A549 (cell line): ENCODE data around the gene LRRC37A3. TPM values are rescaled to one million over a fixed set of nuclear protein-coding genes. Genes with fewer than 3 reads are reported as not detected.
A peak's percentile ranks its signal among the peaks of the same experiment; 100 is the strongest.
"Not testable (repeated sequence)": the region's sequence is repeated elsewhere in the genome, so short reads cannot be mapped to it uniquely, and the experiment has no call there.

Experiments used
- ATAC-seq, 2 experiments: fragments of 200-7000 bp in 1 of 2; fragments of >200 bp in 1 of 2; cut with Nextera tagmentation in 1 of 2; cut with Tn5 transposase in 1 of 2; 3 replicates each; pipeline versions ENCODE4 v1.8.0 to v1.9.1; 2018 to 2020; ENCODE audit warnings: mild to moderate bottlenecking in 1 of 2, moderate library complexity in 1 of 2
- CTCF ChIA-PET: fragments of 300-600 bp; sonication (Branson Sonifier 250); formaldehyde crosslinking; extraction: SDS; loops from one replicate; lab custom pipeline; 2021; ENCODE audit warnings: antibody characterized with exemption, inconsistent platforms; lab: Yijun Ruan, JAX
- POLR2A ChIA-PET: fragments of 350-600 bp; formaldehyde crosslinking; extraction: SDS; loops from one replicate; lab custom pipeline; 2021; ENCODE audit warnings: antibody characterized with exemption, inconsistent platforms; lab: Yijun Ruan, JAX
- DNase-seq, 2 experiments: peaks; one replicate each; pipeline versions ENCODE4 v3.0.0 to v3.0.0-alpha.2; 2011 to 2016; ENCODE audit warnings: low read depth in 1 of 2, low spot score in 1 of 2
- FAIRE-seq: peaks from 2 replicates; lab custom pipeline; 2011; peaks lifted over from hg19 to GRCh38; lab: Jason Lieb, UNC
- H3K27ac ChIP-seq, 2 experiments: fragments of >200 bp; sonication (Bioruptor Twin); formaldehyde crosslinking; 3 replicates each; pipeline ENCODE4 v1.5.1; 2016 to 2017
- H3K4me1 ChIP-seq: fragments of >200 bp; sonication (Bioruptor Twin); formaldehyde crosslinking; 3 replicates; pipeline ENCODE4 v1.6.1; 2016
- H3K4me2 ChIP-seq: fragments of >200 bp; sonication (Bioruptor Twin); formaldehyde crosslinking; 3 replicates; pipeline ENCODE4 v1.6.1; 2016
- H3K4me3 ChIP-seq: fragments of >200 bp; sonication (Bioruptor Twin); formaldehyde crosslinking; 3 replicates; pipeline ENCODE4 v1.5.1; 2016
- H3K9me3 ChIP-seq: fragments of >200 bp; sonication (Bioruptor Twin); formaldehyde crosslinking; 3 replicates; pipeline ENCODE4 v1.6.1; 2016
- CBX8 ChIP-seq: fragments of 200-600 bp; sonication (generic); IDR thresholded peaks from 2 replicates; pipeline ENCODE4 v1.6.1; 2016
- CEBPB ChIP-seq, 2 experiments: fragments of >200 bp in 1 of 2; sonication (Bioruptor Twin) in 1 of 2; formaldehyde crosslinking in 1 of 2; IDR thresholded peaks; 2 replicates each; pipeline ENCODE4 v1.6.1; 2012 to 2016
- CHD2 ChIP-seq: fragments of 150-350 bp; IDR thresholded peaks from 2 replicates; pipeline ENCODE4 v1.6.1; 2014; ENCODE audit warnings: low read length; ENCODE audit not compliant: partially characterized antibody
- HOXB5 ChIP-seq: fragments of 250-450 bp; sonication (Bioruptor Pico); IDR thresholded peaks from 2 replicates; pipeline ENCODE4 v1.5.0; 2020; ENCODE audit warnings: mild to moderate bottlenecking, moderate library complexity
- JUN ChIP-seq, 2 experiments: fragments of >200 bp; sonication (Bioruptor Twin); formaldehyde crosslinking; IDR thresholded peaks; 2 replicates in 1 of 2; 3 replicates in 1 of 2; pipeline ENCODE4 v1.6.1; 2016 to 2017
- MYC ChIP-seq: IDR thresholded peaks from 2 replicates; pipeline ENCODE4 v1.6.1; 2012; ENCODE audit warnings: mild to moderate bottlenecking, inconsistent platforms, low read length, improper control_type of control experiment, borderline replicate concordance
- NPAS2 ChIP-seq: fragments of 250-450 bp; sonication (Bioruptor Pico); IDR thresholded peaks from 2 replicates; pipeline ENCODE4 v1.8.0; 2022; ENCODE audit warnings: mild to moderate bottlenecking, moderate library complexity, borderline replicate concordance
- POLR2A ChIP-seq: IDR thresholded peaks from 2 replicates; pipeline ENCODE4 v1.6.1; 2012; ENCODE audit warnings: mild to moderate bottlenecking, low read length
- RAD21 ChIP-seq, 2 experiments: fragments of >200 bp in 1 of 2; sonication (Bioruptor Twin) in 1 of 2; formaldehyde crosslinking in 1 of 2; IDR thresholded peaks in 1 of 2; conservative IDR thresholded peaks in 1 of 2; 2 replicates in 1 of 2; 3 replicates in 1 of 2; pipeline ENCODE4 v1.6.1; 2012 to 2018; ENCODE audit warnings: inconsistent platforms in 1 of 2
- WGBS: methylation state at CpG from one replicate; pipeline ENCODE4 v1.1.6; 2017; ENCODE audit errors: missing lambda C conversion rate; 5-methylcytosine and 5-hydroxymethylcytosine counted together
- polyA plus RNA-seq, 4 experiments: library from polyadenylated mRNA; depleted of rRNA in 3 of 4; stranded (reverse); fragments of >200 nt; fragmentation: RNase III in 1 of 4; extraction: RNeasy Plus Mini Kit Qiagen cat#74134 plus additional on column Dnase treatment in 1 of 4; gene quantifications; 2 replicates in 3 of 4; 3 replicates in 1 of 4; pipeline ENCODE4 v1.2.3, GENCODE V29; 2011 to 2017
- TF ChIP-seq, protein P1 (sequence below): fragments of >200 bp; sonication (Bioruptor Twin); formaldehyde crosslinking; IDR thresholded peaks from 2 replicates; pipeline ENCODE4 v1.6.1; 2016
- TF ChIP-seq, protein P2 (sequence below): IDR thresholded peaks from 2 replicates; pipeline ENCODE4 v1.6.1; 2012
- TF ChIP-seq, protein P3 (sequence below): fragments of 150-350 bp; IDR thresholded peaks from 2 replicates; pipeline ENCODE4 v1.6.1; 2014; ENCODE audit warnings: low read depth, mild to moderate bottlenecking, low read length
- TF ChIP-seq, protein P4 (sequence below): IDR thresholded peaks from 2 replicates; pipeline ENCODE4 v1.6.1; 2012; ENCODE audit warnings: low read depth, borderline replicate concordance

The LRRC37A3 gene
- polyA plus RNA-seq, 2 of the 4 experiments (the other 2 are of a cell fraction) = 2.7 to 4.9 TPM

DNA sequence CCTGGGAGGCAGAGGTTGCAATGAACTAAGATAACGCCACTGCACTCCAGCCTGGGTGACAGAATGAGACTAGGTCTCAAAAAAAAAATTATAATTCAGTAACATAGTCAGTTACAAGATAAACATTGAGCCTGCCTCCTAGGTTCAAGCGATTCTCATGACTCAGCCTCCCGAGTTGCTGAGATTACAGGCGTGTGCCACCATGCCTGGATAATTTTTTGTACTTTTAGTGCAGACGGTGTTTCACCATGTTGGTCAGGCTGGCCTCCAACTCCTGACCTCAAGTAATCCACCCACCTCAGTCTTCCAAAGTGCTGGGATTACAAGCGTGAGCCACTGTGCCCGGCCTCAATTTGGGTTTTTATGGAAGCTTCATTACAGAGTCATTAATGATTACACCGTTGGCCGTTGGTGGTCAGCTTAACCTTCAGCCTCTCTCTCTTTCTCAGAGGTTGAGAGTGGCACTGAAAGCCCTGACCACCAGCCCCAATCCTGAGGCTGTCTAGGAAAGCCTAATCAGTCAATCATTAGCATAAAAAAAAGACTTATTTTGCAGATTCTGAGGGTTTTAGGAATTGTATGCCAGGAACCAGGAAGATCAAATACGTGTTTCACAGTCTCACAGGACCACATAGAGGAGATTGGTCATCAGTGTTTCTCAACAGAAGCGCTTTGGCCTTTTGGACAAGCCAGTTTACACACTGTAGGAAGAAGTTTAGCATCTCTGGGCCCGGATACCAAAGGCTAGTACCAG, 1.3 kb upstream of the LRRC37A3 start:
- TF ChIP-seq POLR2A (0 out of 2 replicates have a peak, but pooled peaks have one; percentile 7), MYC (no peak), CHD2 (peak; percentile 27), RAD21 (conservative IDR thresholded peaks at IDR 0.05 in 1 of 2, IDR thresholded peaks at IDR 0.05 in 1 of 2) (0 out of 5 replicates have a peak, but pooled peaks of 1 of the 2 experiments have one; percentile 11)
- TF ChIP-seq, protein P1, sequence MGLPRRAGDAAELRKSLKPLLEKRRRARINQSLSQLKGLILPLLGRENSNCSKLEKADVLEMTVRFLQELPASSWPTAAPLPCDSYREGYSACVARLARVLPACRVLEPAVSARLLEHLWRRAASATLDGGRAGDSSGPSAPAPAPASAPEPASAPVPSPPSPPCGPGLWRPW = 0 out of 2 replicates have a peak, but pooled peaks have one; percentile 11
- peak overlapping the region in 1 of 2 experiments; percentile 86; a peak in 3 of 6 replicates for H3K27ac ChIP-seq
- H3K9me3 ChIP-seq = no peaks in the 10 kb centered on the region
- WGBS = 92% methylated on average over 12 of the region's 12 CpGs
- ChIA-PET POLR2A (no interaction called here), CTCF (interaction anchor here (0.6 to 2.9 kb wide), 9 partner anchors 9 to 278 kb away, joined by 3 to 34 read pairs (median 4); partner anchors contain the start of gene RGS9)
- FAIRE-seq = no peak
- no peak overlapping the region for H3K4me3 ChIP-seq
- peak; percentile 24 to 41 for DNase-seq
- peak overlapping the region; percentile 69 for H3K4me2 ChIP-seq
- no peak for ATAC-seq
- peaks cover 8% of the 10 kb centered on the region; the same call in 1 of the 3 replicates for H3K4me1 ChIP-seq

DNA sequence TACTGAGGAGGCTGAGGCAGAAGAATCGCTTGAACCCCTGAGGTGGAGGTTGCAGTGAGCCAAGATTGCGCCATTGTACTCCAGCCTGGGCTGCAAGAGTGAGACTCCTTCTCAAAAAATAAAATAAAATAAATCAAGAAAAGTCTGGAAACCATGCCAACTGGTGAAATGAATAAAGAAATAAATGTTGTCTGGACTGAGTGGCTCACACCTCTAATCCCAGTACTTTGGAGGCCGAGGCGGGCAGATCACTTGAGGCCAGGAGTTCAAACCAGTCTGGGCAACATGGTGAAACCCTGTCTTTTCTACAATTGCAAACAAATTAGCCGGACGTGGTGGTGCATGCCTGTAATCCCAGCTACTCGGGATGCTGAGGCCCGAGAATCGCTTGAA, 744 bp upstream of the LRRC37A3 start:
- peak in 1 of 2 experiments; percentile 35 for DNase-seq
- TF ChIP-seq NPAS2 (CRISPR knock-in tag) = peak; percentile 13; the same call in 1 of the 2 replicates
- peak; percentile 22 to 73; a peak in 1 of 4 replicates for TF ChIP-seq CEBPB (IDR thresholded peaks at IDR 0.05)
- TF ChIP-seq, protein P2, sequence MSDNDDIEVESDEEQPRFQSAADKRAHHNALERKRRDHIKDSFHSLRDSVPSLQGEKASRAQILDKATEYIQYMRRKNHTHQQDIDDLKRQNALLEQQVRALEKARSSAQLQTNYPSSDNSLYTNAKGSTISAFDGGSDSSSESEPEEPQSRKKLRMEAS = no peak
- TF ChIP-seq JUN (IDR thresholded peaks at IDR 0.05) = no peak
- TF ChIP-seq CBX8 = no peak
- TF ChIP-seq, protein P3, sequence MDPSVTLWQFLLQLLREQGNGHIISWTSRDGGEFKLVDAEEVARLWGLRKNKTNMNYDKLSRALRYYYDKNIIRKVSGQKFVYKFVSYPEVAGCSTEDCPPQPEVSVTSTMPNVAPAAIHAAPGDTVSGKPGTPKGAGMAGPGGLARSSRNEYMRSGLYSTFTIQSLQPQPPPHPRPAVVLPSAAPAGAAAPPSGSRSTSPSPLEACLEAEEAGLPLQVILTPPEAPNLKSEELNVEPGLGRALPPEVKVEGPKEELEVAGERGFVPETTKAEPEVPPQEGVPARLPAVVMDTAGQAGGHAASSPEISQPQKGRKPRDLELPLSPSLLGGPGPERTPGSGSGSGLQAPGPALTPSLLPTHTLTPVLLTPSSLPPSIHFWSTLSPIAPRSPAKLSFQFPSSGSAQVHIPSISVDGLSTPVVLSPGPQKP = no peak
- H3K27ac ChIP-seq = peak overlapping the region; percentile 86 to 91
- ChIA-PET CTCF (interaction anchor here (0.6 to 2.9 kb wide), 22 partner anchors 10 to 278 kb away, joined by 3 to 34 read pairs (median 4); partner anchors contain the start of gene RGS9), POLR2A (interaction anchor here (0.7 to 1.4 kb wide), 7 partner anchors 18 to 217 kb away, joined by 3 to 11 read pairs (median 6); partner anchors contain the start of gene RGS9)
- peak in 1 of 2 experiments; percentile 49; a peak in 3 of 6 replicates for ATAC-seq
- H3K4me3 ChIP-seq = peak overlapping the region; percentile 52
- H3K4me1 ChIP-seq = peaks cover 8% of the 10 kb centered on the region; the same call in 1 of the 3 replicates
- WGBS = 83% methylated on average over 9 of the region's 9 CpGs
- FAIRE-seq = no peak
- no peaks in the 10 kb centered on the region for H3K9me3 ChIP-seq
- H3K4me2 ChIP-seq = peak overlapping the region; percentile 69

DNA sequence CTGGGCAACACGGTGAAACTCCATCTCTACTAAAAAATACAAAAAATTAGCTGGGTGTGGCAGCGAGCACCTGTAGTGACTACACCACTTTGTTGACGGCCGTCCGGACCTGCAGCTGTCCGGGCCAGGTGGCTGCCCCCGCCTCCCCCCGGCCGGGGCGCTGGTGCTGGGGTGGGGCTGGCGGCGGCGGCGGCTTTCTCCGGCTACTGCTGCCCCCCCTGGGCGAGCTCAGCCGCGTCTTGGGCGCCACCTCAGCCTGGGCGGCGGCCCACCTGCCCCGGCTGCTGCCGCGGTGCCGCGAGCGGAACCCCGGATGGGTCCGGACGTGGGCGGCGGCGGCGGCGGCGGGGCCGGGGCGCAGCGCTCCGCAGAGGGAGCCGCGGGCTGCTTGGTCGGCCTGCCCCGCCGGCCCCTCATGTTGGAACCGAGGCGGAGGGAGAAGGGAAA, 413 bp downstream of the LRRC37A3 start:
- ChIA-PET POLR2A (interaction anchor here (0.8 to 1.4 kb wide), 8 partner anchors 41 to 204 kb away, joined by 3 to 11 read pairs (median 6); no protein-coding TSS in a partner anchor), CTCF (interaction anchor here (0.6 to 2.9 kb wide), 19 partner anchors 19 to 275 kb away, joined by 3 to 34 read pairs (median 4); partner anchors contain the start of gene RGS9)
- Histone ChIP-seq H3K4me3 (peak overlapping the region; percentile 52), H3K27ac (peak overlapping the region; percentile 86 to 91), H3K4me2 (peak overlapping the region; percentile 74)
- not testable (repeated sequence) for H3K4me1 ChIP-seq, H3K9me3 ChIP-seq, FAIRE-seq
- WGBS = 1% methylated on average over 12 of the region's 47 CpGs
- peak; percentile 53; the same call in 1 of the 2 replicates for TF ChIP-seq HOXB5 (CRISPR knock-in tag)
- TF ChIP-seq, protein P4, sequence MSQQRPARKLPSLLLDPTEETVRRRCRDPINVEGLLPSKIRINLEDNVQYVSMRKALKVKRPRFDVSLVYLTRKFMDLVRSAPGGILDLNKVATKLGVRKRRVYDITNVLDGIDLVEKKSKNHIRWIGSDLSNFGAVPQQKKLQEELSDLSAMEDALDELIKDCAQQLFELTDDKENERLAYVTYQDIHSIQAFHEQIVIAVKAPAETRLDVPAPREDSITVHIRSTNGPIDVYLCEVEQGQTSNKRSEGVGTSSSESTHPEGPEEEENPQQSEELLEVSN = 0 out of 2 replicates have a peak, but pooled peaks have one; percentile 10
- ATAC-seq (peak in 1 of 2 experiments; percentile 78; a peak in 3 of 6 replicates), DNase-seq (peak in 1 of 2 experiments; percentile 52)

DNA sequence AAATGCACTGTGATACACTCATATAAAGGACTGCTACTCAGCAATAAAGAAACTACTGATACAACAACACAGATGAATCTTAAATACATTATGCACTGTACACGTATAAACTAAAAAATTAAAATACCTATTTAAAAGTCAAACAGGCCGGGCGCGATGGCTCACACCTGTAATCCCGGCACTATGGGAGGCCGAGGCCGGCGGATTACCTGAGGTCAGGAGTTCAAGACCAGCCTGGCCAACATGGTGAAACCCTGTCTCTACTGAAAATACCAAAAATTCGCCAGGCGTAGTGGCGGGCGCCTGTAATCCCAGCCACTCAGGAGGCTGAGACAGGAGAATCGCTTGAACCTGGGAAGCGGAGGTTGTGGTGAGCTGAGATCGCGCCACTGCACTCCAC, 1.7 kb downstream of the LRRC37A3 start:
- ATAC-seq, FAIRE-seq, H3K27ac ChIP-seq, H3K9me3 ChIP-seq, DNase-seq, H3K4me1 ChIP-seq, H3K4me3 ChIP-seq, POLR2A ChIA-PET, CTCF ChIA-PET, H3K4me2 ChIP-seq: not testable (repeated sequence)
- 93% methylated on average over 14 of the region's 16 CpGs for WGBS

DNA sequence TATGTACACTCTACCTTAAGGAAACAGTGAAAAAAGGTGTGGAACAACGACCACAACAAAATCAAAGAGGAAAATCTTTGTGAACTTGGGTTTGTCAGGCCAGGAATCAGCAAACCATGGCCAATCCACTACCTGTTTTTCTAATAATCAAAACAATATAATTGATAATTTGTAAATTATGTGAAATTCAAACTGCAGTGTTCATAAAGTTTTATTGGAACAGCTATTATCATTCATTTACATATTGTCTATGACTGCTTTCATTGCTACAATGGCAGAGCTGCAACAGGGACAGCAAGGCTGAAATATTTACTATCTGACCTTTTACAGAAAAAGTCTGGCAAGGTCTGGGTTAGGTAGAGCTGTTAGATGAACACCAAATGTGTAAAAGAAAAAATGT, 4.0 kb downstream of the LRRC37A3 start:
- H3K4me2 ChIP-seq, H3K4me3 ChIP-seq, CTCF ChIA-PET, DNase-seq, H3K4me1 ChIP-seq, H3K9me3 ChIP-seq, FAIRE-seq, H3K27ac ChIP-seq, ATAC-seq, POLR2A ChIA-PET: not testable (repeated sequence)
- WGBS = 63% methylated on average over 1 of the region's 1 CpG

DNA sequence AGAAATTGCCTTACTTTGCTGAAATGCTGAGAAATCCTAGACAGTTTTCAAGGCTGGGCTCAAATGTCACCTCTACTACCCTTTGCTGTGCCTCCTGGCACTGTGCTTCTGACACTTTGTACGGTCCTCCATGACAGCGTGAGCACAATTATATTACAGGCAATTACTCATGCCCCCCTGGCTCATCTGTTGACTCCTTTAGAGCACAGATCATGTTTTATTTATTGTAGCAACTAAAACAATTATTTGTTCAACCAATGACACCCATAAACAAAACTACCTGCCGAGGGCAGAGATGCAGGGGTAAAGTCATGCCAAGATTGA, 9.1 kb downstream of the LRRC37A3 start:
- H3K9me3 ChIP-seq, H3K4me3 ChIP-seq, POLR2A ChIA-PET, H3K27ac ChIP-seq, FAIRE-seq, H3K4me2 ChIP-seq, ATAC-seq, CTCF ChIA-PET, DNase-seq, H3K4me1 ChIP-seq: not testable (repeated sequence)
- 77% methylated on average over 3 of the region's 3 CpGs for WGBS

DNA sequence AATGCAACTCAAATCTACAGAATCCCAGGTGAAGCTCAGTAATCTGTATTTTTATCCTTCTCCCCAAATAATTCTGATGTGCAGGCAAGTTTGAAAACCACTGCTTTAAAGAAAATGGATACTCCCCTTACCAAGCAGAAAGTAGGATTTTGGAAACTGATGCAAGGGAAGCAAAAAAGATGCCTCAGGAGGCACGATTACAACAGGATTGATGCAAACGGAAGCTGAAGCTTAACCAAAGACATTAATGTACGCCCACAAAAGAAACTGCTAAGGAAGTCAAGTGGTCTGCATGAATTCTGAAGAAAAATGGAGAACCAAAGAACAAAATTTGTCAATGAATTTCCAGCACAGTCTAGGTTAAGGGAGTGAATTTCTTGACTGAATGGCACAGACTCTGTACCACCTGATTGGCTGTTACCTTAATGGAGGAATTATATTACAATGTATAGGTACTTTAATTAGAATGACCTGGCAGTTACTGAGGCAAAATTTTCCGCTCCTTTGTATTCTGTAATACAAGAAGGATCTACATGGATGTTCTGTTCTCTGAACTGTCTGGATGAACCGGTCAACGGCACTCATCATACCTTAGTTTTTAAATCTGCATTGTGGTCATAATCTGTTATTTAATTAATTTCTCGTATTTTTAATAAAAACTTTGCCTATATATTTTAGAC, 9.6 kb downstream of the LRRC37A3 start:
- H3K27ac ChIP-seq = not testable (repeated sequence)

More for the DNA sequence above, 9.6 kb downstream of the LRRC37A3 start:
- POLR2A ChIA-PET, H3K4me3 ChIP-seq, H3K4me1 ChIP-seq, CTCF ChIA-PET, H3K4me2 ChIP-seq, H3K9me3 ChIP-seq, ATAC-seq, DNase-seq, FAIRE-seq: not testable (repeated sequence)
- WGBS = 91% methylated on average over 6 of the region's 7 CpGs
